Smooth muscle cell (in vitro differentiated cells): ENCODE measurements around the gene FAM13A. TPM values are rescaled to one million over a fixed set of nuclear protein-coding genes. Genes with fewer than 3 reads are reported as not detected.

Experiments
- DNase-seq: peaks from one replicate; lab custom pipeline; 2025; ENCODE audit not compliant: unreplicated experiment; lab: John Stamatoyannopoulos, UW
- H2AFZ ChIP-seq: fragments of 200-600 bp; sonication (generic); 2 replicates; pipeline ENCODE4 v1.6.0; 2016; ENCODE audit warnings: antibody characterized with exemption, low read depth, mild to moderate bottlenecking
- H3F3A ChIP-seq: fragments of 200-600 bp; sonication (generic); 2 replicates; pipeline ENCODE4 v1.6.0; 2017; ENCODE audit warnings: antibody characterized with exemption, low read depth
- H3K27ac ChIP-seq: fragments of 200-600 bp; sonication (generic); 2 replicates; pipeline ENCODE4 v1.5.1; 2016; ENCODE audit warnings: low read depth, mild to moderate bottlenecking
- H3K27me3 ChIP-seq: fragments of 200-600 bp; sonication (generic); 2 replicates; pipeline ENCODE4 v1.6.1; 2016; ENCODE audit warnings: low read depth, mild to moderate bottlenecking
- H3K36me3 ChIP-seq: fragments of 200-600 bp; sonication (generic); 2 replicates; pipeline ENCODE4 v1.5.1; 2016; ENCODE audit warnings: low read depth
- H3K4me1 ChIP-seq: fragments of 200-600 bp; sonication (generic); 2 replicates; pipeline ENCODE4 v1.5.1; 2016; ENCODE audit warnings: low read depth
- H3K4me2 ChIP-seq: fragments of 200-600 bp; sonication (generic); 2 replicates; pipeline ENCODE4 v1.6.0; 2016; ENCODE audit warnings: mild to moderate bottlenecking
- H3K4me3 ChIP-seq: fragments of 200-600 bp; sonication (generic); 2 replicates; pipeline ENCODE4 v1.5.1; 2016; ENCODE audit warnings: mild to moderate bottlenecking
- H3K79me2 ChIP-seq: fragments of 200-600 bp; sonication (generic); 2 replicates; pipeline ENCODE4 v1.6.0; 2016; ENCODE audit warnings: low read depth, mild to moderate bottlenecking
- H3K9ac ChIP-seq: fragments of 200-600 bp; sonication (generic); 2 replicates; pipeline ENCODE4 v1.6.0; 2016; ENCODE audit warnings: low read depth
- H3K9me3 ChIP-seq: fragments of 200-600 bp; sonication (generic); replicated peaks from 2 replicates; pipeline ENCODE4 v1.5.1; 2016; ENCODE audit warnings: low read depth
- H4K20me1 ChIP-seq: fragments of 200-600 bp; sonication (generic); 2 replicates; pipeline ENCODE4 v1.6.0; 2016; ENCODE audit warnings: low read depth
- CTCF ChIP-seq: fragments of 200-600 bp; sonication (generic); IDR thresholded peaks from 2 replicates; pipeline ENCODE4 v1.5.1; 2017; ENCODE audit warnings: borderline replicate concordance, mild to moderate bottlenecking, antibody characterized with exemption; ENCODE audit not compliant: insufficient read depth, poor library complexity, severe bottlenecking
- WGBS: methylation state at CpG from one replicate; pipeline ENCODE4 v1.1.7; 2016; ENCODE audit warnings: low lambda C conversion rate; 5-methylcytosine and 5-hydroxymethylcytosine counted together
- polyA plus RNA-seq: library from polyadenylated mRNA; unstranded; fragments of >200 nt; fragmentation: Nextera tagmentation; extraction: Ambion mirVana; gene quantifications from 2 replicates; pipeline ENCODE4 v1.2.1, GENCODE V29; 2016
- total RNA-seq: library from RNA; depleted of rRNA; stranded (reverse); fragments of >200 nt; gene quantifications from 2 replicates; pipeline ENCODE4 v1.2.3, GENCODE V29; 2014

The FAM13A gene
- total and polyA plus RNA-seq, 2 experiments from 2014 or later: 14.6 to 39.9 TPM

DNA sequence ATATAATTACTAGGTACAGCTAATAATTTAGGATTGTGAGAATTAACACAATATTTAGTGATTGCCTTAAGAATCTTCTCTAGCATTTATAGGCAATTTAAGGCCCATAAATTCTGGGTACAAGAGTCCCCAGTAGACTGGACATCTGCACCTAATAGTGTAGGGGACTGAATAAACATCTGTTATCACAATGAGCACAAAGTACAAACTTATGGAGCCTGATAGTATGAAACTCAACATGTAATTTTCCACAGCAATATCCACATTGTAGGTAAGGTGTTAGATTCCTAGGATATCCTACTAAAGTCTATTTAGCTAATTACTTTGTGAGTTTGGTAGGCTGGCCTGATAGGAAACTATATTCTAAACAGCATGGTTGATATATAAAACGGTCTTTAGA, 178.3 kb downstream of the FAM13A start:
- no peak overlapping the region for H3K4me2 ChIP-seq
- no peaks in the 10 kb centered on the region for H3K36me3 ChIP-seq
- no peak overlapping the region for H3K27ac ChIP-seq
- H4K20me1 ChIP-seq: no peaks in the 10 kb centered on the region
- no peaks in the 10 kb centered on the region for H3F3A ChIP-seq
- no peaks in the 10 kb centered on the region for H3K9me3 ChIP-seq
- no peak overlapping the region for H2AFZ ChIP-seq
- no peak overlapping the region for H3K9ac ChIP-seq
- H3K4me1 ChIP-seq: peaks cover 6% of the 10 kb centered on the region
- H3K27me3 ChIP-seq: no peaks in the 10 kb centered on the region
- no peak for DNase-seq
- no peak overlapping the region for H3K4me3 ChIP-seq
- WGBS: 100% methylated on average over 1 of the region's 1 CpG
- no peak for TF ChIP-seq CTCF
- H3K79me2 ChIP-seq: no peaks in the 10 kb centered on the region

- no peak overlapping the region for H2AFZ ChIP-seq
- DNase-seq: no peak
- no peaks in the 10 kb centered on the region for H3K9me3 ChIP-seq
- H3K36me3 ChIP-seq: no peaks in the 10 kb centered on the region
- H4K20me1 ChIP-seq: no peaks in the 10 kb centered on the region
- H3K9ac ChIP-seq: no peak overlapping the region
- H3K4me3 ChIP-seq: no peak overlapping the region
- H3F3A ChIP-seq: no peaks in the 10 kb centered on the region
- no peak overlapping the region for H3K27ac ChIP-seq
- no peak for TF ChIP-seq CTCF
- no peaks in the 10 kb centered on the region for H3K79me2 ChIP-seq
- no peaks in the 10 kb centered on the region for H3K4me1 ChIP-seq
- H3K27me3 ChIP-seq: no peaks in the 10 kb centered on the region
- no peak overlapping the region for H3K4me2 ChIP-seq
- 90% methylated on average over 9 of the region's 9 CpGs for WGBS
These were observed 186.6 kb downstream of the FAM13A start for GRCh38 chr4:88870428-88870827.

DNA sequence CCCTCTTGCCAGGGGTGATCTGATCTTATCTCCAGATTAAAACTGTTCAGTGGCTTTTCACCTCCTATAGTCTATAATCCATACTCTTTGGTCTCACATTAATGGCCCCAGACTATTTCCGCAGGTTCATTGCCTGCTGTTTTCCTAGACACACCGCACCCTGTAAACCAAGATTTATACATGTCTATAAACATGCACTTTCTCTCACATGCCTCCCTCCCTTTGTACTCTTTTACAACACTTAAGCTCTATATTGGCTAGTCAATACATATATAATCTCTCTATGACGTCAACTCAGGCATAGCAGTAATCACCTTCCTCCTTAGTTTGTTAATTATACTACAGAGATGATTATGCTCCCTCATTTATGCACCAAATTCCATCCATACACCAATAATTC, 188.5 kb downstream of the FAM13A start:
- H3K79me2 ChIP-seq: no peaks in the 10 kb centered on the region
- H3F3A ChIP-seq: no peaks in the 10 kb centered on the region
- H3K27ac ChIP-seq: no peak overlapping the region
- no peaks in the 10 kb centered on the region for H3K27me3 ChIP-seq
- H3K4me1 ChIP-seq: peaks cover 7% of the 10 kb centered on the region
- TF ChIP-seq CTCF: no peak
- no peak overlapping the region for H3K9ac ChIP-seq
- H3K4me2 ChIP-seq: no peak overlapping the region
- 73% methylated on average over 3 of the region's 3 CpGs for WGBS
- no peak overlapping the region for H2AFZ ChIP-seq
- H4K20me1 ChIP-seq: no peaks in the 10 kb centered on the region
- H3K4me3 ChIP-seq: no peak overlapping the region
- no peaks in the 10 kb centered on the region for H3K9me3 ChIP-seq
- DNase-seq: no peak
- H3K36me3 ChIP-seq: no peaks in the 10 kb centered on the region

GRCh38 chr4:88866862-88867550, 190.0 kb downstream of the FAM13A start:
- 70% methylated on average over 4 of the region's 4 CpGs for WGBS
- no peaks in the 10 kb centered on the region for H3F3A ChIP-seq
- no peaks in the 10 kb centered on the region for H3K9me3 ChIP-seq
- peaks cover 10% of the 10 kb centered on the region for H3K4me1 ChIP-seq
- H3K36me3 ChIP-seq: no peaks in the 10 kb centered on the region
- no peak overlapping the region for H2AFZ ChIP-seq
- peak overlapping the region; percentile 57 for H3K27ac ChIP-seq
- H4K20me1 ChIP-seq: no peaks in the 10 kb centered on the region
- no peaks in the 10 kb centered on the region for H3K27me3 ChIP-seq
- no peak for DNase-seq
- H3K79me2 ChIP-seq: no peaks in the 10 kb centered on the region
- H3K9ac ChIP-seq: no peak overlapping the region
- H3K4me3 ChIP-seq: no peak overlapping the region
- no peak for TF ChIP-seq CTCF
- H3K4me2 ChIP-seq: no peak overlapping the region
